Naive B cell (primary cell): ENCODE results near the gene AP4S1. TPM values are rescaled to one million over a fixed set of nuclear protein-coding genes. Genes with fewer than 3 reads are reported as not detected.

Experiments
- polyA plus RNA-seq, 6 donors: library from polyadenylated mRNA; unstranded; fragments of 300-500 nt; fragmentation: Illumina TruSeq; gene quantifications; one replicate each; pipeline ENCODE4 v1.2.3, GENCODE V29; 2021; ENCODE audit warnings: low read depth in 6 of 6

The AP4S1 gene
- polyA plus RNA-seq, 6 donors from 2014 or later: 6.2 to 13.5 (median 8.7) TPM

Other genes with a start within 250 kb of the AP4S1 start
- gene COCH, start 151.1 kb upstream of the AP4S1 start, polyA plus RNA-seq: 1 to 10 TPM in 5 of 6 donors, under 1 TPM in 1; 0.56 to 7.4 (median 3.4) TPM
- 1 to 10 TPM; 1.6 to 6.1 (median 4.5) TPM for gene STRN3, start 730 bp downstream of the AP4S1 start, polyA plus RNA-seq
- 10 to 100 TPM; 14.5 to 42.7 (median 35.0) TPM for gene HECTD1, start 182.1 kb downstream of the AP4S1 start, polyA plus RNA-seq